HEK293T (cell line): Measurements from ENCODE around the gene STX7.

Experiments used
- CTCF ChIA-PET: fragments of 350-600 bp; formaldehyde crosslinking; extraction: SDS; loops from one replicate; lab custom pipeline; 2021; ENCODE audit warnings: antibody characterized with exemption, inconsistent platforms; lab: Yijun Ruan, JAX
- POLR2A ChIA-PET: fragments of 350-600 bp; formaldehyde crosslinking; extraction: SDS; loops from one replicate; lab custom pipeline; 2020; ENCODE audit warnings: antibody characterized with exemption, inconsistent platforms; lab: Yijun Ruan, JAX
- DNase-seq: peaks from one replicate; pipeline ENCODE4 v3.0.0; 2012; ENCODE audit warnings: mixed read lengths; ENCODE audit errors: extremely low spot score
- ARNT ChIP-seq: fragments of 450-650 bp; IDR thresholded peaks from 2 replicates; pipeline ENCODE4 v1.6.1; 2017; ENCODE audit warnings: mild to moderate bottlenecking
- BHLHE40 ChIP-seq: fragments of 450-650 bp; IDR thresholded peaks from 2 replicates; pipeline ENCODE4 v1.6.1; 2016; ENCODE audit warnings: mild to moderate bottlenecking, moderate library complexity, borderline replicate concordance
- CTBP1 ChIP-seq: fragments of 450-650 bp; IDR thresholded peaks from 2 replicates; pipeline ENCODE4 v1.6.1; 2016; ENCODE audit warnings: borderline replicate concordance
- ELF4 ChIP-seq: fragments of 450-650 bp; IDR thresholded peaks from 2 replicates; pipeline ENCODE4 v1.6.1; 2017; ENCODE audit warnings: antibody characterized with exemption
- FOXA1 ChIP-seq: fragments of 450-650 bp; IDR thresholded peaks from 2 replicates; pipeline ENCODE4 v1.6.1; 2016; ENCODE audit warnings: mild to moderate bottlenecking
- FOXK2 ChIP-seq: fragments of 450-650 bp; IDR thresholded peaks from 2 replicates; pipeline ENCODE4 v1.6.1; 2016; ENCODE audit warnings: mild to moderate bottlenecking
- FOXM1 ChIP-seq: fragments of 450-650 bp; IDR thresholded peaks from 2 replicates; pipeline ENCODE4 v1.6.1; 2017; ENCODE audit warnings: mild to moderate bottlenecking, borderline replicate concordance
- HDGF ChIP-seq: fragments of 450-650 bp; IDR thresholded peaks from 2 replicates; pipeline ENCODE4 v1.6.1; 2017; ENCODE audit warnings: antibody characterized with exemption, borderline replicate concordance
- L3MBTL2 ChIP-seq: fragments of 450-650 bp; conservative IDR thresholded peaks from 2 replicates; pipeline ENCODE4 v1.6.1; 2016; ENCODE audit warnings: mild to moderate bottlenecking
- LEF1 ChIP-seq: fragments of 450-650 bp; IDR thresholded peaks from 2 replicates; pipeline ENCODE4 v1.6.1; 2017; ENCODE audit warnings: mild to moderate bottlenecking, borderline replicate concordance
- NFRKB ChIP-seq: fragments of 450-650 bp; IDR thresholded peaks from 2 replicates; pipeline ENCODE4 v1.6.1; 2016; ENCODE audit warnings: mild to moderate bottlenecking, moderate library complexity
- PKNOX1 ChIP-seq: fragments of 450-650 bp; IDR thresholded peaks from 2 replicates; pipeline ENCODE4 v1.6.1; 2016
- SP1 ChIP-seq: fragments of 450-650 bp; IDR thresholded peaks from 2 replicates; pipeline ENCODE4 v1.6.1; 2017
- SUZ12 ChIP-seq: fragments of 450-650 bp; IDR thresholded peaks from 2 replicates; pipeline ENCODE4 v1.6.1; 2016; ENCODE audit warnings: mild to moderate bottlenecking
- TARDBP ChIP-seq: fragments of 450-650 bp; IDR thresholded peaks from 2 replicates; pipeline ENCODE4 v1.6.1; 2016
- ZNF384 ChIP-seq: fragments of 450-650 bp; IDR thresholded peaks from 2 replicates; pipeline ENCODE4 v1.6.1; 2016

The STX7 gene

DNA sequence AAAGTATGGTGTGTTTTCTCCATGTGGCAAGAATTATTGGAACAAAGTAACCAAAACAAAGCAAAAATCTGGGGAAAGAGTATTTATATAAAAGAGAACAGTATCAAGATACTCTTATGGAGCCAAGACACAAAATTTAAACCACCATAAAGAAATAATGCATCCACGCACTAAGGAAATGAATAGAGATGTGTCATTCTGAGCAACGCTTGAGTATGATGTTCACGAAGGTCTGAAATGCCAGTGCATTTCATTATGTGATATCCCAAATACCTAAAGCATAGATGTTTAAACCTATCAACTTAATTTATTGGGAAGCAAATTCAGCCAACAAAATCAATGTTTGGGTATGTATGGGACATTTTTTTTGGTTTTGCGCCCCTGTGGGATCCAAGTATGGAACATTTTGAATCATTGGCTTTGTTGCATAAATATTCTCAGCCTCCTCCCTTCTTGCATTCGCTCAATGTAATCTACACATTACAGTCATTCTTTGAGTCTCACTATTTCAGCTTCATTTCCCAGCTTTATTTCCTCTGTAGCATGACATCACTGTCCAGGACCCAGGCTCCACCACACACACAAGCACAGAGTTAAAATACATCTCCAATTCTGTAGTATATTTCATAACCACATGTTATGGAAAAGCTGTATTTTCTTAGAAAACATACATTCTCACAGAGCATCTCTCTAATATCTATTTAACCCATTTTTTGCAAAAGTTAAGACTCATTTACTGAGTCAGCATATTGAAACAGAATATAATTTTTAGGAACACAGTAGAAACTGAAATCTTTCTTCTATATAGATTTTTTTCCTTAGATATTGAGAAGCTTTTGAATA, 100.0 kb downstream of the STX7 start:
- TF ChIP-seq PKNOX1 (no peak), L3MBTL2 (no peak), LEF1 (no peak), HDGF (no peak)
- no peak for DNase-seq
- ChIA-PET POLR2A (no interaction called here), CTCF (no interaction called here)

DNA sequence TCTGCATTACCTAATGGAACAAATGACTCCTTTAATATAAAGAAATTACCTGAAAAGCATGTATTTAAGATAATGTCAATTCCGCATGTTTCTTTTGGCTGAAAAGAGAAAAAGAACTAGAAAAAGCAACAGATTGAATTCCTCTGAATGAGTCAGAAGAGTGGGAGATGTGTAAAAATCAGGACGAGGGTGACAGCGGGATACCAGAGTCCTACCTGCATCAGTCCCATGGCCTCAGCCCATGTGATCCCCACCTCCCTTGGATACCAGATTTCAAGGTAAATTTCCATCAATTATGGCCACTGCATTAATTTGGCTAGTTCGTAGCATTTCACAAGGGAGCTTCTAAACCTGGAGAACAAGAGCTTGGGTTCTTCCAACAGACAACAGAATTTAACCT, 101.6 kb downstream of the STX7 start:
- ChIA-PET CTCF (no interaction called here), POLR2A (no interaction called here)
- DNase-seq: no peak
- no peak for TF ChIP-seq ZNF384
- no peak for TF ChIP-seq L3MBTL2
- TF ChIP-seq CTBP1: no peak
- TF ChIP-seq FOXM1: no peak
- no peak for TF ChIP-seq SUZ12
- no peak for TF ChIP-seq SP1
- no peak for TF ChIP-seq TARDBP
- no peak for TF ChIP-seq FOXK2
- TF ChIP-seq LEF1: no peak
- no peak for TF ChIP-seq HDGF
- TF ChIP-seq ARNT: no peak
- TF ChIP-seq FOXA1: no peak
- TF ChIP-seq NFRKB: no peak
- no peak for TF ChIP-seq ELF4
- no peak for TF ChIP-seq BHLHE40
- no peak for TF ChIP-seq PKNOX1

- TF ChIP-seq LEF1 (no peak), SP1 (no peak), CTBP1 (no peak), L3MBTL2 (no peak), ZNF384 (no peak), TARDBP (no peak), FOXK2 (no peak), FOXA1 (no peak), PKNOX1 (no peak), ARNT (no peak), ELF4 (no peak)
- DNase-seq: no peak
- ChIA-PET POLR2A (no interaction called here), CTCF (no interaction called here)
These were observed 102.1 kb downstream of the STX7 start for GRCh38 chr6:132410830-132411229.

- no peak for DNase-seq
- CTCF ChIA-PET: interaction anchor here (0.9 to 1.0 kb wide), 2 partner anchors 79 to 125 kb away, joined by 3 to 4 read pairs; no protein-coding TSS in a partner anchor
- TF ChIP-seq ELF4 (no peak), L3MBTL2 (no peak), FOXA1 (no peak), SP1 (no peak), NFRKB (no peak), TARDBP (no peak), PKNOX1 (no peak), FOXK2 (no peak), BHLHE40 (no peak), ZNF384 (no peak), FOXM1 (no peak), HDGF (no peak), LEF1 (no peak), SUZ12 (no peak), ARNT (no peak), CTBP1 (no peak)
- POLR2A ChIA-PET: no interaction called here
These were observed 107.6 kb downstream of the STX7 start for GRCh38 chr6:132405143-132405915.

GRCh38 chr6:132404736-132405135, 108.2 kb downstream of the STX7 start:
- ChIA-PET POLR2A (no interaction called here), CTCF (interaction anchor here (0.9 kb wide), 1 partner anchor 126 kb away, joined by 4 read pairs; no protein-coding TSS in a partner anchor)
- TF ChIP-seq LEF1 (no peak), FOXA1 (no peak), ZNF384 (no peak), CTBP1 (no peak), ELF4 (no peak), FOXM1 (no peak), SP1 (no peak), TARDBP (no peak), ARNT (no peak), L3MBTL2 (no peak), PKNOX1 (no peak), FOXK2 (no peak), BHLHE40 (no peak), SUZ12 (no peak), NFRKB (no peak), HDGF (no peak)
- no peak for DNase-seq
